T-helper 1 cell treated with Interleukin-12 subunit alpha and Interleukin-12 subunit beta and Interleukin-4 antibody, amounts not matched to agents 30 μg/mL and 1 μg/mL, for 36 hours (primary cell): Measurements from ENCODE around the gene MLLT3.
A peak's percentile ranks its signal among the peaks of the same experiment; 100 is the strongest.

Source experiments
- H3K27ac Mint-ChIP-seq: one replicate; pipeline ENCODE4 v1.8.0; 2021; ENCODE audit warnings: mild to moderate bottlenecking, mixed read lengths
- H3K27me3 Mint-ChIP-seq: one replicate; pipeline ENCODE4 v1.8.0; 2021; ENCODE audit warnings: low read depth, mixed read lengths
- H3K36me3 Mint-ChIP-seq: one replicate; pipeline ENCODE4 v1.8.0; 2021; ENCODE audit warnings: low read depth, mixed read lengths
- H3K4me1 Mint-ChIP-seq: one replicate; pipeline ENCODE4 v1.8.0; 2021; ENCODE audit warnings: low read depth, mixed read lengths
- H3K4me3 Mint-ChIP-seq: one replicate; pipeline ENCODE4 v1.8.0; 2021; ENCODE audit warnings: mild to moderate bottlenecking, moderate library complexity, mixed read lengths
- H3K9me3 Mint-ChIP-seq: one replicate; pipeline ENCODE4 v1.8.0; 2021; ENCODE audit warnings: mixed read lengths

MLLT3 gene

DNA sequence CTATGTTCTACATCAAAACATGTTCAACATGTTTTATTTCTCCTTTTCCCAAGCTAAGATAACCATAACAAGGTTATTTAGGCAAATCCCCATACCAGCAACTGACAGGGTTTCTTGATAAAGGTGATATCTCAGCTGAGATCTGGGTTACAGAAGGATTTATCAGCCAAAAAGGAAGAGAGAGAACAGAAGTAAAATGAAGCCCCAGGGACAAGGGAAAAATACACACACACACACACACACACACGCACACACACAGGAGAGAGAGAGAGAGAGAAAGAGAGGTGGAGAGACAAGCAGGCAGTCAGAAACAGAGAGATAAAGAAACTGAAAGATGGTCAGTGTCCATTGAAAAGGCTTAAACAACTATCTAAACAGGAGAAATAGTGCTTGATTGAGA, 19.7 kb upstream of the MLLT3 start:
- H3K4me3 Mint-ChIP-seq = no peak overlapping the region
- peaks cover 23% of the 10 kb centered on the region for H3K27me3 Mint-ChIP-seq
- no peak overlapping the region for H3K27ac Mint-ChIP-seq
- H3K4me1 Mint-ChIP-seq = peaks cover 11% of the 10 kb centered on the region
- H3K9me3 Mint-ChIP-seq = no peaks in the 10 kb centered on the region
- peaks cover 4% of the 10 kb centered on the region for H3K36me3 Mint-ChIP-seq

DNA sequence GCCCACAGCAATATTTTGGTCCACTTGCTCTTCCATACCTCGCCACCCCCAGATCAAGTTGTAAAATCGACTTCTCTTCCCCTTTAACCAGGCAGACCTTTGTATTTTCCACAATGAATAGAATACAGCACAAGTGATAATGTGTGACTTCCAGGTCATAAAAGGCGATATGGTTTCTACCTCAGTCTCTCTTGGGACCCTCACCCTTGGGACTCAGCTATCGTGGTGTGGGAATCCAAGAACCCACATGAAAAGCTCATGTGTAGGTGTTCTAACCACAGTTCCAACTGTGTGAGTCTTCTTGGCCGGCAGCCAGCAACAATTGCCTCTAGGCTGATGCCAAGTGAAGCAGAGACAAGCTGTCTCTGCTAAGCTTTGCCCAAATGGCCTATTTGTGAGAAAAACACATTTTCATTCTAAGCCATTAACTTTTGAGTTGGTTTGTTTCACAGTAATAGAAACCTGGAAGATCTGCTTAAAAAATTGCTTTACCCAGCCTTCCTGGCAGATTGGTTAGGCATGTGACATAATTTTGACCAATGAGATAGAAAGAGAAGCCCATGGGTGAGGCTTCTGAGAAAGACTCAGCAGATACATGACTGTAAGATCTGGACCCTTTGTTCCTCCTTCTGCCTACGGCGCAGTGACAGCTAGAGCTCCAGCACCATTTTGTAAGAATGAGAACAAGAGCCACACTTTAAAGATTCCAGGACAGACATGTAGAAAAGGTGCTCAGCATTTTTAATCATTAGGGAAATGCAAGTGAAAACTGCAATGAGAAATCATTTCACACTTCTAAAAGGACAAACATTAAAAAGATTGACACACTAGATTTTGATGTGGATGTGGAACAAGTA, 18.3 kb upstream of the MLLT3 start:
- Mint-ChIP-seq H3K27ac (peak overlapping the region; percentile 17), H3K27me3 (peaks cover 14% of the 10 kb centered on the region), H3K9me3 (no peaks in the 10 kb centered on the region), H3K4me3 (peak overlapping the region; percentile 2), H3K36me3 (peaks cover 4% of the 10 kb centered on the region), H3K4me1 (peaks cover 11% of the 10 kb centered on the region)

DNA sequence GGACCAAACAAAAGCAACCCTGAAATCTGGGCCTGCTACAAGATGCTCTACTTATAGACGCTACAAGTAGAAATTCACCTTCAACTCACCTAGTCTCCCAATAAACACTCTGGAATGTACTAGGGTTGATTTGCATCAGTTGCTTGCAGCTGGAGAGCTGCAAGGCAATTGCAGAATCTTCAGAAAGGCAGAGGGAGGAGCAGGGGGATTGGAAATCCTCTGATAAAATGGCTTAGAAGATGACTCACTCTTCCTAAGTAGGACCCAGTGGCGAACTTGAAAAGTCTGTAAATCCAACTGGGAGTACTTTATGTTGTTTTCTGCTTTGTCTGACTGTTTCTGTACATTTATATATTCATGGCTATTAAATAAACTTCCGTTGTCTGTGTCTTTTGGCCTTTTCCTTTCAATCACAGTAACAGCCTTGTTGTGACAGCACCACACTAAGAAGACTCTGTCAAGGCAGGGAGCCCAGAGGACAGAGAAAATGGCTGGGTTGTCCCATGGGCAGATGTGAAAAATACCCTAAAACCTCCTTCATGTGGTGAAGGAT, 14.7 kb upstream of the MLLT3 start:
- H3K4me3 Mint-ChIP-seq = no peak overlapping the region
- peaks cover 4% of the 10 kb centered on the region for H3K36me3 Mint-ChIP-seq

DNA sequence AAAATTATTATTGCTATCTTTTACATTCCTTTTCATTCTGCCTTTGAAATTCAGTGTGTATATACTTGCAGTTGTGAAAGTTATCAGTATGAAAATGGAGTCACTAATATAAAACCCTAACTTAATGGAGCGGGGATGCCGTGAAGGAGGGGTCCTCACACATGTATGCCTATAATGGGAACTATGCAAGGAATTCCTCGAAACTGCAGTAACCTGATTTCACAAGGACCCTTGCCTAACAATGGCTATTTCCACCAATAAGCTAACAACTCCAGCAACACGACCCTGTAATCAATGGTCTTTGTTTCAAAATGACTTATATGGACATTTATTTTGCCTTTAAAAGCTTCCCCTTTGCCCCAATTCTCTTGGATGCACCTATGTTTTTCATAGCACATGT, 12.6 kb upstream of the MLLT3 start:
- H3K4me1 Mint-ChIP-seq = no peaks in the 10 kb centered on the region
- H3K27ac Mint-ChIP-seq = no peak overlapping the region
- H3K4me3 Mint-ChIP-seq = no peak overlapping the region
- peaks cover 39% of the 10 kb centered on the region for H3K27me3 Mint-ChIP-seq
- H3K36me3 Mint-ChIP-seq = no peaks in the 10 kb centered on the region
- H3K9me3 Mint-ChIP-seq = no peaks in the 10 kb centered on the region

More for the DNA sequence above, 14.7 kb upstream of the MLLT3 start:
- Mint-ChIP-seq H3K27ac (no peak overlapping the region), H3K4me1 (peaks cover 8% of the 10 kb centered on the region), H3K9me3 (no peaks in the 10 kb centered on the region), H3K27me3 (peaks cover 24% of the 10 kb centered on the region)

DNA sequence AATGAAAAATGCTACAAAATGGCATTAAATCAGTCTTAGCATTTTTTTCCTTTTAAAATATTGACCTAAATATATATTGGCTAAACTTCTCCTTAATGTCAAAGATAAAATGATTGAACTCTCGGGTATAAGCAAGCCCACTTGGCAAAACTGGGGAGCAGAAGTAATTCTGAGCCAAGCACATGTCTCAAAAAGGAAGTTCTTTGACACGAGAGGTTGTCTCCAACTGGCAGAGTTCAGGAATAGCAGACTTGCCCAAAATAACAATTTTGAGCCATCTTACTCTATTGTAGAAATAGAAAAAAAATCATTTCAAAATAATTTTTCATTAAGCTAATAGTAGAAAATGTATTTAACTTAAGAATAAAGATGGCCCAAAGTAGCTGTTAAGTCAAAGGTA, 10.4 kb upstream of the MLLT3 start:
- H3K9me3 Mint-ChIP-seq = no peaks in the 10 kb centered on the region
- no peak overlapping the region for H3K27ac Mint-ChIP-seq
- H3K36me3 Mint-ChIP-seq = no peaks in the 10 kb centered on the region
- H3K4me1 Mint-ChIP-seq = no peaks in the 10 kb centered on the region
- H3K4me3 Mint-ChIP-seq = no peak overlapping the region
- H3K27me3 Mint-ChIP-seq = peaks cover 44% of the 10 kb centered on the region

DNA sequence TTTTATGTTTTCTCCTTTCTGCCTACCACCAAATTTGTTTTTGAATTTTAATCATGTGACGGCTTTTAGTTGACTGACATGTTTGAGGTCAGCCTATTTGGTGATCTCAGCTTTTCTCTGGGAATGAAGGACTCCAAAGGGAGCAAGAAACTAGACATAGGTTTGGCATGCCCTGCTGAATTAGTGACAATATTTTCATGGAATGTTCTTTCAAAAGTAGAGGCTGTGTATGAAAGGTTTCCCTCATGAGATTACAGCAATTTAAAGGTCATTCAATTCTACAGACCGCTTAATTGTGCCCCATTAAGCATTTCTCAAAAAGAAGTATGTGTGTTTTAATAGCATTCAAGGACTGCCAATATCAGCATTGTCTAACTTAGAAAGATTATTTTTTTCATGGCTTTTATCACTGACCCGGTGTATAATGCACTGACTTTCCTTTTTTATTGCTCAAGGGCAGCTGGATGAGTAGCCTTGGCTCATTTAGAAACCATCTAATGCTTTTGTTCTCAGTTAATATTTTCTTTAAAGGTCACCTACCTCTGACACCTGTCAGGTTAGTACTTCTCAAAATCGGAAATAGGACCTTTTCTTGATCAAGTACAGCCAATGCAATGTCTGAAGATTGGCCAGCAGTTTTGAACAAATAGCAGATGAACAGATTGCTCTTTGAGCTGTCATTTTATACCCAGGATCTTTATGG, 8.1 kb upstream of the MLLT3 start:
- Mint-ChIP-seq H3K9me3 (no peaks in the 10 kb centered on the region), H3K27me3 (peaks cover 42% of the 10 kb centered on the region), H3K4me1 (no peaks in the 10 kb centered on the region), H3K4me3 (no peak overlapping the region), H3K27ac (no peak overlapping the region), H3K36me3 (no peaks in the 10 kb centered on the region)

DNA sequence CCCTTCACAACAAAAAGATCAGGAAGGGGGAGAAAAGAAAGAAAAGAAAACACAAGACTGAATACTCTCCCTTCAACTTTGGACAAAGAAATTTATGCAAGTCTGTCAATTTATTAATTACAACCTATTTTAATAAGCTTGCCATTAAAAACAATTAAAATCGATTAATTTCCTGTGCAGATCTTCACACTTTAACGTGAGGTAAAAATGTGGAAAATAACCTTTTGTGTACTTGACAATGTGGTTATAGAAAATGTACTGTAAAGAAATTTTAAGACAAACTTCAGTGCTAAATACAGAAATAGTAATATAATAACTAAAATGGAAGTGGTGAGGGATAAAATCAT, 2.7 kb upstream of the MLLT3 start:
- Mint-ChIP-seq H3K9me3 (no peaks in the 10 kb centered on the region), H3K36me3 (peaks cover 5% of the 10 kb centered on the region), H3K27ac (peak overlapping the region; percentile 47), H3K4me3 (peak overlapping the region; percentile 93), H3K27me3 (peaks cover 8% of the 10 kb centered on the region), H3K4me1 (peaks cover 21% of the 10 kb centered on the region)

DNA sequence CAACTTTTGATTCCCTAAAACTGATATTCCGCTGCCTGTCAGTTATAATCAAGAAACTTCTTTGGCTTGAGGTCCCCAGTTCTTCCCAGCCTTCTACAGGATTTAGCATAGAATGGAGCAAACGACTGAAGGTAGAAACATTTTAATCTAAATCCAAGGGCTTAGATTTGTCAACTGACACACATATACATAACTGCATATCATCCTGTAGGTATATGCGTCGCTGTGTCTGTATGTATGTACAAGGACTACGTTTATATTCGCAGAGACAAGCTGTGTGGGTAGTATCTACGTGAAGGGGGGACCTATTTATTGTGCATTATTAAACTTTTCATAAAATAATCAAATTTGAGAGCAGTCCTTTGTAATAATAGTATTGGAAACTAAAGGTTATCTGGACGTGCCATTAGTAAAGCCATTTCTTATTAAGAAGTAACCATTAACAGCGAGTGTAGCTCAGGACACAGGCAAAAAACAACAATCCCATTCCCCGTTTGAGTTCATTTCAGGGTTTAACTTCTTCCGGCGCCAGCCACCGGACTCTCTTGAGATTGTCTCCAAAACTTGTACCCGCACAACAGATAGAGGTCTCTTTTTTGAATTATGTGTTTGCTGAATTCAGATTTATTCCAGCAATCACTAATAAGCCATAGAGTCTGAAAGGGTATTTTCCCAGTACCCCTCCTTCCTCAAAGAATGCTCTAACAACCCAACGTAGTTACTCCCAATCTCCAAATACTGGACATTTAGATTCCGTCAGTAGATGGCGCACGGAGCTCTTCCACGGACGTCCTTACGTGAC, 2.1 kb upstream of the MLLT3 start:
- peaks cover 8% of the 10 kb centered on the region for H3K27me3 Mint-ChIP-seq
- H3K36me3 Mint-ChIP-seq = peaks cover 11% of the 10 kb centered on the region
- H3K27ac Mint-ChIP-seq = peak overlapping the region; percentile 91
- H3K4me3 Mint-ChIP-seq = peak overlapping the region; percentile 93
- H3K4me1 Mint-ChIP-seq = peaks cover 27% of the 10 kb centered on the region
- no peaks in the 10 kb centered on the region for H3K9me3 Mint-ChIP-seq

DNA sequence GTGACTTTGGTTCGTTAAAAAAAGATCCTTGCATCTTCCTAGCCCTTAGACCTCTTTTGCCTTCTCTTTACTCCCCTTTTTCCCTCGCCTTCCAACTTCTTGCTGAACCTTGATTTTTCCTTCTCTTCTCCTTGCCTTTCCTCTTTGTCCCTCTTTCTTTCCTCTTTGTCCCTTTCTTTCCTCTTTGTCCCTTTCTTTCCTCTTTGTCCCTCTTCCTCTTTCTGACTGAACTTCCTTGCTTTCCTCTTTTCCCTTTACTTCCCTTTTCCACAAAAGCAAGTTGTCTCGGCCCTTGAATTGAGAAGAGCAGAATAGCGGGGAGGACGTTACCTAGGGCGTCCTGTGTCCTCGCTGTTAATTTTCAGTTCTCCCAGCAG, 1.4 kb upstream of the MLLT3 start:
- H3K36me3 Mint-ChIP-seq = peaks cover 14% of the 10 kb centered on the region
- H3K27ac Mint-ChIP-seq = peak overlapping the region; percentile 91
- peaks cover 3% of the 10 kb centered on the region for H3K27me3 Mint-ChIP-seq
- H3K4me1 Mint-ChIP-seq = peaks cover 34% of the 10 kb centered on the region
- H3K9me3 Mint-ChIP-seq = no peaks in the 10 kb centered on the region
- H3K4me3 Mint-ChIP-seq = peak overlapping the region; percentile 93

DNA sequence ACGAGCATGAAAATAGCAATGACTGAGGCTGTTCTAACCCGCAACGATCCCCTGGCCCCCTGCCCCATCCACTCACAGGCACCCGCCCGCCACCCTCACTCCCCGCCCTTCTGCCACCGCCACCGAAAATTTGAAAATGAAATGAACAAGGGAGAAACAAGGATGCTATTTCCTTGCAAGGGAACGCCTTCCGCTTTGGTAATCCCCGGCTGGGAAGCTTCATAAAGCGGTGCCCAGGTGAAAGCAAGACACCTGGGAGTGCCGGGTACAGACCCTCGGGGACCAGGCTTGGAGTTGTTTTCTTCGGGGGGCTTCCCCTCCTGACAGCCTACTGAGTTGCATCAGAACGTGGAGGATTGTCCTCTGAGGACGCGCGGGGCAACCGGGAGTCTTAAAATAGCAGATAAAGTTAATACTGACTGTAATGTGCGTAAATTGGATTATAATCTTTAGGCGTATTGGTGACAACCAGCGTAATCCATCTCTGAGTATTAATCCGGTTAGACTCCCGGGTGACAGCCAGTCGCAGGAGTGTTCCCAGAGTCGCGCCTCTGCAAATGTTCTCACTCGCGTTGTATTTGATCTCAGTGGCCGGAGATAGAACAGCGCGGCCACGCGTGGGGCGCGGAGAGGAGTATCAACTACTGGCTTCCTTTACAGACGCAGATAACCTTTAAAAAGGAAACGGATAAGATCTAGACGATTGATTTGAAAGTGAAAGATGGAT, 885 bp upstream of the MLLT3 start:
- Mint-ChIP-seq H3K27ac (peak overlapping the region; percentile 91), H3K9me3 (no peaks in the 10 kb centered on the region), H3K27me3 (peaks cover 3% of the 10 kb centered on the region), H3K4me3 (peak overlapping the region; percentile 93), H3K4me1 (peaks cover 39% of the 10 kb centered on the region), H3K36me3 (peaks cover 17% of the 10 kb centered on the region)

DNA sequence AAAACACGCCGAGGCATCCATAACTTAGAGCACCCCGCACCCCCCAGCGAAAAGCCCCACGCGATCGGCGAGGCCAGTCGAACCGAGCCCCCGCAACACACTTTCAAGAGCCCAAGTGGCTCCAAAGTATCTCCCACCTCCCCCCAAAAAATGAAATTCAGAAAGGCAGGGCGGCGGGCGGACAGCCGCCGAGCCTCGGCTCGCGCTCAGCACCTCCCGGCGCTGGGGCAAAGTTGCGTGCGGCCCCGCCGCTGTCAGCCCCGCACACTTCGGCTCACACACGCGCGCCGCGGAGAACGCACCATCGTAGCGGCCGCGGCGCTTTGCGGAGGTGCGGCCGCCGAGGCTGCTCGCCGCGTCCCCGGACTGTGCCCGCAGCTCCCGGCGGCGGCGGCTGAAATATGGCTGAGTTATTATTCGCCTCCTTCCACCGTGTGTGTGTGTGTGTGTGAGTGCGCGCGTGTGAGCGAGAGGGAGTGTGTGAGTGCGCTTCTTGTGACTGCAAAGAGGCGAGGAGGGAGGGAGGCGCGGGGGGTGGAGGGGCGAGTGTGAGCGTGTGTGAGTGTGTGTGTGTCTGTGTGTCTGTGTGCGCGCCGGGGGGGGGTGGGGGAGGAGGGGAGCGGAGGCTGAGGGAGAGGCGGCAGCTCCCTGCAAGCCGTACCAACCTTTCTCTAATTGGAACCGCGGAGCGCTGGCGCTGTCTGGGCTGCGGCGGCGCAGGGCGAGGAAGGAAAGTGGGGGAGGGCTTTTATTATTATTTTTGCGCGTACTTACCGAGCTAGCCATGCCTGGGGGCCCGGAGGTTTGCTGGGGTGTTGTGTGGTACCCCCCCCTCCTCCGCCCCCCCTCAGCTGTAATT, 599 bp downstream of the MLLT3 start:
- H3K4me3 Mint-ChIP-seq = peak overlapping the region; percentile 93
- peak overlapping the region; percentile 95 for H3K27ac Mint-ChIP-seq
- peaks cover 3% of the 10 kb centered on the region for H3K27me3 Mint-ChIP-seq
- H3K9me3 Mint-ChIP-seq = no peaks in the 10 kb centered on the region
- peaks cover 49% of the 10 kb centered on the region for H3K4me1 Mint-ChIP-seq
- peaks cover 17% of the 10 kb centered on the region for H3K36me3 Mint-ChIP-seq

DNA sequence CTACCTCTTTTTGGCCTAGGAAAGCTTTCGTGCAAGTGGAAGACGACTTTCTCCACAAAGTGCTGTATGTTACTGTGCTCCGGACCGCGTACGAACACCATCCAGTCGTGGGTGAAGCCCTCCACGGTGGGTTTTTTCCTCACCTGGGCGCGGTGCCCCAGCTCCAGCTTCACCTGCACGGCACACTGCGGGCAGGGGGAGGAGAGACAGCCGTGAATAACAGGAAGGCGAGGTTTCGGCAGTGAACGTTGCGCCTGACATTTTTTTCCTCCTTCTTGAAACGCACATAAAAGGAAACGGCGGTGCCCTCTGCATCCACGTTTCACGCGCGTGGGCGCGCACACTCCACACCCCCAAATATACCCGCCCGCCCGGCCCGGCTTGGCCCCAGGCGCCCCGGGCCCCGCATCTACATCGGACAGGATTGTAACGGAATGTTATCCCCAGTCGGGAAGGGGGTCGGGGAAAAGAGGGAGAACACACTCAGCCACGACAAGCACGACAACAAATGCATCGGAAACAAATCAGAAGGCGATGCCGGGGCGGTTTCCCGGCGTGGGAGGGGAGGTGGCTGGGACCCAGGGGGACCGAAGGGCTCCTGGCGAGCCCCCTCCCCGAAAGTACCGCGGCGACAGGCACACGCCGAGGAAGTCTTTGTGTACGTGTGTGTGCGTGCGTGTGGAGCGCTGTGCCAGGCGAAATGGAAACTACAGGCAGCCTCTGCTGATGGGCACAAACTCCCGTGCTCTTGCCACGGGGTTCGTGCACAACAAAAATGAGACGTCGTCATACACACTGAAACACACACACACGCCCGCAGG, 1.4 kb downstream of the MLLT3 start:
- H3K27ac Mint-ChIP-seq = peak overlapping the region; percentile 95
- peaks cover 52% of the 10 kb centered on the region for H3K4me1 Mint-ChIP-seq
- H3K36me3 Mint-ChIP-seq = peaks cover 21% of the 10 kb centered on the region
- H3K27me3 Mint-ChIP-seq = peaks cover 3% of the 10 kb centered on the region
- peak overlapping the region; percentile 93 for H3K4me3 Mint-ChIP-seq
- H3K9me3 Mint-ChIP-seq = no peaks in the 10 kb centered on the region
